Ectodermal cell (in vitro differentiated cells): Measurements from ENCODE around the gene OR51T1. TPM values are rescaled to one million over a fixed set of nuclear protein-coding genes. Genes with fewer than 3 reads are reported as not detected.
"Not testable (repeated sequence)": the region's sequence is repeated elsewhere in the genome, so short reads cannot be mapped to it uniquely, and the experiment has no call there.

Experiments used
- H3K27ac ChIP-seq: 2 replicates; pipeline ENCODE4 v1.7.0; 2013; ENCODE audit warnings: mild to moderate bottlenecking, low read depth, low read length; ENCODE audit not compliant: insufficient read depth, poor library complexity, severe bottlenecking
- H3K27me3 ChIP-seq: 2 replicates; pipeline ENCODE4 v1.7.0; 2013; ENCODE audit warnings: mild to moderate bottlenecking, low read length; ENCODE audit not compliant: insufficient read depth, control insufficient read depth, poor library complexity, severe bottlenecking
- H3K36me3 ChIP-seq: one replicate; pipeline ENCODE4 v1.7.0; 2013; ENCODE audit warnings: low read length; ENCODE audit not compliant: control insufficient read depth, insufficient read depth
- H3K4me1 ChIP-seq: one replicate; pipeline ENCODE4 v1.7.0; 2013; ENCODE audit warnings: low read length; ENCODE audit not compliant: control insufficient read depth, insufficient read depth
- H3K4me3 ChIP-seq: 2 replicates; pipeline ENCODE4 v1.7.0; 2013; ENCODE audit warnings: low read depth, low read length, control low read depth; ENCODE audit not compliant: insufficient read depth
- H3K9me3 ChIP-seq: 2 replicates; pipeline ENCODE4 v1.7.0; 2013; ENCODE audit warnings: mild to moderate bottlenecking, low read length, moderate library complexity; ENCODE audit not compliant: control insufficient read depth
- WGBS, 2 experiments: methylation state at CpG; one replicate each; pipeline ENCODE4 v1.1.7; 2013; ENCODE audit warnings: missing lambda C conversion rate in 2 of 2; 5-methylcytosine and 5-hydroxymethylcytosine counted together
- polyA plus RNA-seq, 4 experiments: library from polyadenylated mRNA; stranded (reverse); fragments of 50-300 nt; gene quantifications; one replicate each; pipeline ENCODE4 v1.2.3, GENCODE V29; 2013

Gene OR51T1
- polyA plus RNA-seq (2013, experiment 1 of 4): not detected
- not detected for polyA plus RNA-seq (2013, experiment 2 of 4)
- not detected for polyA plus RNA-seq (2013, experiment 3 of 4)
- polyA plus RNA-seq (2013, experiment 4 of 4): not detected

- H3K27ac ChIP-seq: no peak within 1 kb of the TSS
- 89 to 90% methylated on average over 8 of the region's 8 CpGs for WGBS, 2 experiments
- H3K4me1 ChIP-seq: no peaks in the 10 kb centered on the region
- no peaks in the 10 kb centered on the region for H3K27me3 ChIP-seq
- no peak within 1 kb of the TSS for H3K4me3 ChIP-seq
- H3K36me3 ChIP-seq: no peaks in the 10 kb centered on the region
- H3K9me3 ChIP-seq: no peaks in the 10 kb centered on the region
These were observed at the start of gene OR51T1 for GRCh38 chr11:4881860-4882500. TSS of gene OR51T1 (plus strand) at chr11:4881900. CDS start at chr11:4881900, 0 bp downstream.

- Histone ChIP-seq H3K27ac (no peak overlapping the region), H3K4me3 (no peak overlapping the region), H3K36me3 (no peaks in the 10 kb centered on the region), H3K9me3 (no peaks in the 10 kb centered on the region), H3K27me3 (no peaks in the 10 kb centered on the region), H3K4me1 (no peaks in the 10 kb centered on the region)
- WGBS, 2 experiments: 92 to 100% methylated on average over 2 of the region's 2 CpGs
These were observed 41.7 kb upstream of the OR51T1 start for GRCh38 chr11:4839851-4840549.

- Histone ChIP-seq H3K27ac (no peak within 1 kb of the TSS), H3K36me3 (no peaks in the 10 kb centered on the region), H3K9me3 (no peaks in the 10 kb centered on the region), H3K4me1 (no peaks in the 10 kb centered on the region), H3K27me3 (no peaks in the 10 kb centered on the region), H3K4me3 (no peak within 1 kb of the TSS)
- 95% methylated on average over 9 of the region's 9 CpGs for WGBS, 2 experiments
These were observed 32.7 kb upstream of the OR51T1 start, which contains the start of gene OR51S1 for GRCh38 chr11:4848908-4849532. TSS of gene OR51S1 (minus strand) at chr11:4849208. CDS start at chr11:4849208, 0 bp downstream.

GRCh38 chr11:4851033-4851432 lies 30.7 kb upstream of the OR51T1 start:
- 80 to 82% methylated on average over 4 of the region's 4 CpGs for WGBS, 2 experiments

GRCh38 chr11:4854286-4854685 lies 27.4 kb upstream of the OR51T1 start:
- 94 to 95% methylated on average over 7 of the region's 7 CpGs for WGBS, 2 experiments
- H3K27ac ChIP-seq, H3K4me3 ChIP-seq, H3K9me3 ChIP-seq, H3K27me3 ChIP-seq, H3K36me3 ChIP-seq, H3K4me1 ChIP-seq: not testable (repeated sequence)

More at GRCh38 chr11:4851033-4851432, 30.7 kb upstream of the OR51T1 start:
- H3K36me3 ChIP-seq: no peaks in the 10 kb centered on the region
- no peaks in the 10 kb centered on the region for H3K27me3 ChIP-seq
- H3K4me1 ChIP-seq: no peaks in the 10 kb centered on the region
- no peak overlapping the region for H3K27ac ChIP-seq
- no peaks in the 10 kb centered on the region for H3K9me3 ChIP-seq
- no peak overlapping the region for H3K4me3 ChIP-seq

- H3K36me3 ChIP-seq: no peaks in the 10 kb centered on the region
- no peaks in the 10 kb centered on the region for H3K27me3 ChIP-seq
- H3K27ac ChIP-seq: no peak overlapping the region
- H3K4me3 ChIP-seq: no peak overlapping the region
- no peaks in the 10 kb centered on the region for H3K4me1 ChIP-seq
- H3K9me3 ChIP-seq: peaks cover 2% of the 10 kb centered on the region
These were observed 19.1 kb upstream of the OR51T1 start for GRCh38 chr11:4862447-4863236.

- 87 to 88% methylated on average over 3 to 4 of the region's 4 CpGs for WGBS, 2 experiments
- Histone ChIP-seq H3K9me3 (peaks cover 2% of the 10 kb centered on the region), H3K4me1 (no peaks in the 10 kb centered on the region), H3K27me3 (no peaks in the 10 kb centered on the region), H3K36me3 (no peaks in the 10 kb centered on the region), H3K4me3 (no peak overlapping the region), H3K27ac (no peak overlapping the region)
These were observed 17.8 kb upstream of the OR51T1 start for GRCh38 chr11:4863876-4864275.

GRCh38 chr11:4865855-4866254 lies 15.8 kb upstream of the OR51T1 start:
- no peaks in the 10 kb centered on the region for H3K36me3 ChIP-seq
- H3K9me3 ChIP-seq: peaks cover 2% of the 10 kb centered on the region
- H3K4me1 ChIP-seq: no peaks in the 10 kb centered on the region
- 88 to 93% methylated on average over 1 of the region's 1 CpG for WGBS, 2 experiments
- H3K27me3 ChIP-seq: no peaks in the 10 kb centered on the region
- H3K4me3 ChIP-seq: no peak overlapping the region
- no peak overlapping the region for H3K27ac ChIP-seq

- Histone ChIP-seq H3K4me3 (no peak overlapping the region), H3K27ac (no peak overlapping the region), H3K36me3 (no peaks in the 10 kb centered on the region), H3K9me3 (no peaks in the 10 kb centered on the region), H3K27me3 (no peaks in the 10 kb centered on the region), H3K4me1 (no peaks in the 10 kb centered on the region)
- 91 to 96% methylated on average over 4 of the region's 4 CpGs for WGBS, 2 experiments
These were observed 512 bp upstream of the OR51T1 start for GRCh38 chr11:4881188-4881587.
